ENCODE data around the gene PTPRO.

Gene PTPRO

DNA sequence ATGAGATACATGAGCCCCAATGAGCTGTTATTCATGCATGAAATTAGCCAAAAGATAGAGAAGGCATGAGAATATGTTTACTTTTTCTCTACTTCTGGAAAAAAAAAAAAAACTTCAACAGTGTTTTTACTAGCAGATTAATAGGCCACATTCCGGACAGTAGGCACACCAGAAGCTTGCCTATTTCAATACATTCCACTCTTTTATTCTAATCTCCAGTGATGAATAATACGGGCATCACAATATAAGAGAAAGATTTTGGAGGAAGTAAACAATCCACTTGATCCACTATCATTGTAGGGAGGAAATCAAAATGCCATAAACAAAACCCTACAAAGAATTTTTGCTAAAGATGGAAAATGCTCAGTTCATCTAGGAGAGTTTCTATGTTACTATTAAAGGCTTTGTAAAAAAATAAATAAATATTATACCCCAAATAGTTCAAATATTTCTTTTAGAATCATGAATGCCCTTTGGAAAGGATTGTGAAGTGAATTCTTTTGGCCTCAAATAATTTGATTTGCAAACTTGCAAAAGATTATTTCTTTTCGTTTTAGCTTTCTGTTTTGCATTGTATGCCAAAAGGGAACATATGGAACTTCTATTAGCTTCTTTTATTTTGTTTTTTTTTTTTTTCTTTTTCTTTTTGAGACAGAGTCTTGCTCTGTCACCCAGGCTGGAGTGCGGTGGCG is 234.2 kb downstream of the PTPRO start:
- TF ChIP-seq, protein P1, sequence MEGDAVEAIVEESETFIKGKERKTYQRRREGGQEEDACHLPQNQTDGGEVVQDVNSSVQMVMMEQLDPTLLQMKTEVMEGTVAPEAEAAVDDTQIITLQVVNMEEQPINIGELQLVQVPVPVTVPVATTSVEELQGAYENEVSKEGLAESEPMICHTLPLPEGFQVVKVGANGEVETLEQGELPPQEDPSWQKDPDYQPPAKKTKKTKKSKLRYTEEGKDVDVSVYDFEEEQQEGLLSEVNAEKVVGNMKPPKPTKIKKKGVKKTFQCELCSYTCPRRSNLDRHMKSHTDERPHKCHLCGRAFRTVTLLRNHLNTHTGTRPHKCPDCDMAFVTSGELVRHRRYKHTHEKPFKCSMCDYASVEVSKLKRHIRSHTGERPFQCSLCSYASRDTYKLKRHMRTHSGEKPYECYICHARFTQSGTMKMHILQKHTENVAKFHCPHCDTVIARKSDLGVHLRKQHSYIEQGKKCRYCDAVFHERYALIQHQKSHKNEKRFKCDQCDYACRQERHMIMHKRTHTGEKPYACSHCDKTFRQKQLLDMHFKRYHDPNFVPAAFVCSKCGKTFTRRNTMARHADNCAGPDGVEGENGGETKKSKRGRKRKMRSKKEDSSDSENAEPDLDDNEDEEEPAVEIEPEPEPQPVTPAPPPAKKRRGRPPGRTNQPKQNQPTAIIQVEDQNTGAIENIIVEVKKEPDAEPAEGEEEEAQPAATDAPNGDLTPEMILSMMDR (IDR thresholded peaks at IDR 0.05; ENCODE audit: low read depth, low read length) = no peak
- no peak overlapping the region for H3K4me3 ChIP-seq (ENCODE audit: low read depth, low read length)

DNA sequence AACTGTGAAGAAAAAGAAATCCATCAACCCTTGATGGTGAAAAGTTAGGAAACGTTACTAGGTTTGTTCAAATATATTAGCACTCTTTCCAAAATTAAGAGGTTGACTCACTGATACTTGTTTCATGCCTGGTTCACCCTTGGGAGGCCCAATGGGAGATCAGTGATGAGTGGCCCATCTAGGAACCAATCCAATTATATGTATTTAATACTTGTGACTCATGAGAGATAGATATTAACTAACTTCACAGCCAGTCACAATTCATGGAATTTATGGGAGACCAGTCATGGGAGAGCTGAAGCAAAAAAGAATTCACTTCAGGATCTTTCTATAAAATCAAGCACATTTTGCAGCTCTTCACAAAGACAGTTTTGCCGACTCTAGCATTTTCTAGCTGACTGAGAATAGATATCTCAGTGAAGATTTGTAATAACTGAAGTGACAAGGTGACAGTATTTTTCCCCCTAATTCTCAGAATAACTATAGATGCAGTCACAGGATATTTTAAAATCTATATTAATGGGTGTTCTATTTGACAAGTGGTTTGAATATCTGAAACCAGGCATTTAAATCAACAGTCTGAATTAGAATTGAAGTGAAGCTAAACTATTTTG is 236.7 kb downstream of the PTPRO start:
- no peak overlapping the region for H3K4me3 ChIP-seq (ENCODE audit: low read depth, low read length)
- TF ChIP-seq, protein P1 (IDR thresholded peaks at IDR 0.05; ENCODE audit: low read depth, low read length) = no peak

DNA sequence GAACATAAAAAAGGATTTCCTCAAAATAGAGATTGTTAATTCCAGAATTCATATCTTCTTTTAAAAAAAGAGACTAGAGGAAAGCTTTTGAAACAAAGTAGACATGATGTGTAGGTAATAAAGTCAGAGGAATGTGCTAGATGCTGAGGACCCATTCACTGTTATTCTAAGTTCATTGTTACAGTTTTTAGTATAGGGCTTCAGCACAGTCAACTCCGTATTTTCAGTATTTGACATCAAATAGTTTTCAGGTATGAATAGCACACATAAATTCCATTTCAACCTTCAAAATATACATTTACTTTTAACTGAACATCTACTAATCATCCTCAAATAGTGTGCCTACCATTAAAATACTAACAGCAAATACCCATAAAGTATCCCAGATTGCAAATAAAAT is 239.1 kb downstream of the PTPRO start:
- H3K4me3 ChIP-seq (ENCODE audit: low read depth, low read length) = no peak overlapping the region
- TF ChIP-seq, protein P1 (IDR thresholded peaks at IDR 0.05; ENCODE audit: low read depth, low read length) = no peak

DNA sequence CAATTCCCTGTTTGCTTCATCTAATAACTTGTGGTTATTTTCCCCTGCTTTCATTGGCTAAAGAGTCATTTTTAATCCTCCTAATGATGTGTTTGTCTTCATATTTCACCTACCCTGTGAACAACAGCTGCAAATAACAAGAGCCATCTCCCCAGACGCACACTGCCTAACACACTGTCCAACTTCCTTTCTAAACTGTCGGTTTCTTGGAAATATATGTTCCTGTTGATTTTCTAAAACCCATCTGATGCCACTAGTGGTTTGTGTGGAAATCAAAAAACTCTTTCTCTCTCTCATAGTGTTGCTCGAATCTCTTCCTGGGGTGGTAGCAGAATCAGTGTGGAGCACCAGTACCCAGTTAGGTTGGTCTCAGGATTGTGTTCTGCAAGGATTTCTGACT is 240.0 kb downstream of the PTPRO start:
- no peak overlapping the region for H3K4me3 ChIP-seq (ENCODE audit: low read depth, low read length)
- TF ChIP-seq, protein P1 (IDR thresholded peaks at IDR 0.05; ENCODE audit: low read depth, low read length) = no peak

DNA sequence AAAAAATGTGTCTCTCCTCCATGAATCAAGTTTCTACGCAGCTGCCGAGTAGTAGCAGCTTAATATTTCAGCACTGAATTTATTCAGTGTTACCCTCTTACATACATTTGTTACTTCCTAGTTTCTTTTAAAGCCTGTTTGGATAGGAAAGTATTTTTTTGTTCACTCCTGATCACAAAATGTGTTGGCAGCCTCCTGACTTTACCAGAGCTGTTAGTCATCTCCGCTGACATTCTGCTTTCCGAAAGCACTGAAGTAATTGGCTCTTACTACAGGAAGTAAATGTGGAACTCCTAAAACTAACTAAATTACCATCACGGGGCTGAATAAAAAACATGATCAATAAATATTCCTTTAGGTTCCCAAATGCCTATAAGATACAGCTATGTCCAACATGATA is 241.4 kb downstream of the PTPRO start:
- TF ChIP-seq, protein P1 (IDR thresholded peaks at IDR 0.05; ENCODE audit: low read depth, low read length) = no peak
- peak overlapping the region; percentile 28 for H3K4me3 ChIP-seq (ENCODE audit: low read depth, low read length)

DNA sequence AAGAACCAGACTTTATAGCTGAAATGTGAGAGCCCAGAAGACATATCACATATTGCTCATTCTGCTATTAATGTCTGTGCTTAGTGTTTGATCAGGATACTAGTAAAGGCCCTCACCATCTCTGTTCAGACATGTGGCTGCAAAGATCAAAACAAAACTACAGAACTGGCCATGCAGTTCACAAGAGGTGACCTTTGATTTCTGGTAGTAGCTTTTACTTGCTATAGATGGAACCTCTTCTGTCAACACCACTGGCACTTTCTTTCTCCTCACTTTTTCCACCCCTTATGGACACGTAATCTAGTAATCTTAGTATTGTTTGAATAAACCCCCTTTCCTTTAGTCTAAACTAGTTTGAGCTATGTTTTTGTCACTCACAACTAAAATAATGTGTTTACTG is 252.0 kb downstream of the PTPRO start:
- TF ChIP-seq, protein P1 (IDR thresholded peaks at IDR 0.05; ENCODE audit: low read depth, low read length) = no peak

More for the DNA sequence above, 252.0 kb downstream of the PTPRO start:
- H3K4me3 ChIP-seq (ENCODE audit: low read depth, low read length) = no peak overlapping the region

All from WI38 (cell line).